Renal cortex interstitium (tissue), 15 donors: ENCODE results near the gene HNRNPA1. TPM values are rescaled to one million over a fixed set of nuclear protein-coding genes. Genes with fewer than 3 reads are reported as not detected.
"Not testable (repeated sequence)": the region's sequence is repeated elsewhere in the genome, so short reads cannot be mapped to it uniquely, and the experiment has no call there.

Source experiments
- DNase-seq, 11 donors: peaks; one replicate each; pipeline ENCODE4 v3.0.0-alpha.2; 2013; ENCODE audit warnings: low read depth in 9 of 11, low spot score in 4 of 11; ENCODE audit errors: extremely low read depth in 1 of 11
- long read RNA-seq, 16 experiments: transcript quantifications; one replicate each; lab custom pipeline, GENCODE V29; 2026
- polyA plus RNA-seq, 3 donors: library from polyadenylated mRNA; unstranded; fragments of 120-200 nt; gene quantifications; one replicate each; pipeline ENCODE4 v1.2.1, GENCODE V29; 2013; ENCODE audit not compliant: insufficient read length in 3 of 3

HNRNPA1 gene
- polyA plus RNA-seq: 1,000 to 10,000 TPM; 3,334 to 4,179 (median 3,887) TPM
- long read RNA-seq, donor 1, full-length matches to known transcripts: 706 of 1,421 reads
- long read RNA-seq, donor 1, partial matches to known transcripts: 603 of 1,421 reads
- long read RNA-seq, donor 1, other reads (novel, unspliced or antisense): 112 of 1,421 reads
- long read RNA-seq, donor 2, full-length matches to known transcripts: 536 of 1,089 reads
- long read RNA-seq, donor 2, partial matches to known transcripts: 502 of 1,089 reads
- long read RNA-seq, donor 2, other reads (novel, unspliced or antisense): 51 of 1,089 reads
- long read RNA-seq, donor 3, full-length matches to known transcripts: 1,067 of 1,731 reads
- long read RNA-seq, donor 3, partial matches to known transcripts: 537 of 1,731 reads
- long read RNA-seq, donor 3, other reads (novel, unspliced or antisense): 127 of 1,731 reads
- long read RNA-seq, donor 4, full-length matches to known transcripts: 840 of 1,222 reads
- long read RNA-seq, donor 4, partial matches to known transcripts: 325 of 1,222 reads
- long read RNA-seq, donor 4, other reads (novel, unspliced or antisense): 57 of 1,222 reads
- long read RNA-seq, donor 5: 0 reads
- long read RNA-seq, donor 6, full-length matches to known transcripts: 786 of 1,473 reads
- long read RNA-seq, donor 6, partial matches to known transcripts: 574 of 1,473 reads
- long read RNA-seq, donor 6, other reads (novel, unspliced or antisense): 113 of 1,473 reads
- long read RNA-seq, donor 7, full-length matches to known transcripts: 954 of 1,788 reads
- long read RNA-seq, donor 7, partial matches to known transcripts: 747 of 1,788 reads
- long read RNA-seq, donor 7, other reads (novel, unspliced or antisense): 87 of 1,788 reads
- long read RNA-seq, donor 8, full-length matches to known transcripts: 1,270 of 3,346 reads
- long read RNA-seq, donor 8, partial matches to known transcripts: 1,920 of 3,346 reads
- long read RNA-seq, donor 8, other reads (novel, unspliced or antisense): 156 of 3,346 reads
- long read RNA-seq, donor 9, full-length matches to known transcripts: 730 of 1,112 reads
- long read RNA-seq, donor 9, partial matches to known transcripts: 304 of 1,112 reads
- long read RNA-seq, donor 9, other reads (novel, unspliced or antisense): 78 of 1,112 reads
- long read RNA-seq, donor 10, full-length matches to known transcripts: 741 of 1,329 reads
- long read RNA-seq, donor 10, partial matches to known transcripts: 501 of 1,329 reads
- long read RNA-seq, donor 10, other reads (novel, unspliced or antisense): 87 of 1,329 reads
- long read RNA-seq, donor 11, full-length matches to known transcripts: 731 of 1,199 reads
- long read RNA-seq, donor 11, partial matches to known transcripts: 382 of 1,199 reads
- long read RNA-seq, donor 11, other reads (novel, unspliced or antisense): 86 of 1,199 reads
- long read RNA-seq, donor 12, full-length matches to known transcripts: 289 of 533 reads
- long read RNA-seq, donor 12, partial matches to known transcripts: 223 of 533 reads
- long read RNA-seq, donor 12, other reads (novel, unspliced or antisense): 21 of 533 reads
- long read RNA-seq, donor 13: 0 reads
- long read RNA-seq, donor 14, full-length matches to known transcripts: 669 of 1,122 reads
- long read RNA-seq, donor 14, partial matches to known transcripts: 395 of 1,122 reads
- long read RNA-seq, donor 14, other reads (novel, unspliced or antisense): 58 of 1,122 reads
- long read RNA-seq, donor 15, full-length matches to known transcripts: 469 of 771 reads
- long read RNA-seq, donor 15, partial matches to known transcripts: 266 of 771 reads
- long read RNA-seq, donor 15, other reads (novel, unspliced or antisense): 36 of 771 reads
- long read RNA-seq, donor 16, full-length matches to known transcripts: 2,153 of 3,375 reads
- long read RNA-seq, donor 16, partial matches to known transcripts: 1,001 of 3,375 reads
- long read RNA-seq, donor 16, other reads (novel, unspliced or antisense): 221 of 3,375 reads

GRCh38 chr12:54280468-54281260, at the start of gene HNRNPA1:
Gene HNRNPA1, plus strand, starts transcription at chr12:54280726. Its CDS starts 82 bp downstream, at chr12:54280808.
- DNase-seq: peak; percentile 92 to 100 (median 98)

- not testable (repeated sequence) for DNase-seq
These were observed 49.3 kb upstream of the HNRNPA1 start for GRCh38 chr12:54231269-54231668.

- no peak for DNase-seq
These were observed 47.7 kb upstream of the HNRNPA1 start for GRCh38 chr12:54232790-54233189.

GRCh38 chr12:54238531-54238930, 42.0 kb upstream of the HNRNPA1 start:
- DNase-seq: no peak

DNA sequence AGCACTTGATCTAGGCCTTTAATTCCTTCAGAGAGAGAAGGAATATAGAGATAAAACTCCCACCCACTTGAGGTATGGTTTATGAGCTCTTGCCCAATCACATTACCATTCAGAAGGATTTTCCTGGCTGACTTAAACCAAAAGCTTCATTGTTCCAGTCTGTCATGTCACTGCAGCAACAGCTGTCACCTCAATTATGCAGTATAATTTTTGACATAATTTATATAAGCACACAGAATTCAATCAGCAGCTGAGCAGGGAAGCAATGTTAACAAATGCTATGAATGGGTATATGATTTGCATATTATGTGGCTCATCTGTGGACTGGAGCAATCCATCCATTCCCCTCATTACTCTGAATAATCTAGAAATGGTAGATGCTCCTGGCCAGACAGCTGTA, 40.9 kb upstream of the HNRNPA1 start:
- no peak for DNase-seq

GRCh38 chr12:54240129-54240528, 40.4 kb upstream of the HNRNPA1 start:
- DNase-seq: no peak

DNA sequence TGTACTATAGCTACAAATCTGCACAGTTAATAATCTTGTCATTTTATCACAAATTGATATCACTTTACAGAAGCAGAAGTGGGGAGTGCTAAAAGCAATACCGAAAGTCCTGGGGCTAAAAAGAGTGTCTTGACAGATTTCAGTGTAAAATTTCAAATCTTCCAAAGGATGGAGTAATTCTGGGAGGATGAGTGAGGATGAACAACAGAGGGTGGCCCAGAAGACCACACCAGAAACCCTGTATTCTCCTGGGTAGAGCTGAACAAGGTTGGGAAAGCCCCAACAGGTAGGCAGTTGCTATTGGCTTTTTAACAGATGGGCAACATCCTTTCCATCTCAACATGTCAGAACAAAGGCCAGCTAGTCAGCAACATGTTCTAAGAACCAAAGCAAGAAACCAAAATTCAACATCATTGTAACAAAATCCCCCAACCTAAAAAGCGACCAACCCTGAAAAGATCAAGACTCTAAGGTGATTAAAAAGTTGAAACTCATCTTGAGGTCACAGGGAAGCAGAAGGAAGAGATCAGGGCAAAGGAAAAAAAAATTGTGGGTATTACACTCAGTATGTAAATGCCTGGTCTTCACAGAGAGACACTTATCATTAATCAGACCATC, 39.4 kb upstream of the HNRNPA1 start:
- no peak for DNase-seq

- DNase-seq: no peak
These were observed 34.4 kb upstream of the HNRNPA1 start for GRCh38 chr12:54246011-54246641.

- DNase-seq: no peak
These were observed 31.0 kb upstream of the HNRNPA1 start for GRCh38 chr12:54249489-54249888.

DNA sequence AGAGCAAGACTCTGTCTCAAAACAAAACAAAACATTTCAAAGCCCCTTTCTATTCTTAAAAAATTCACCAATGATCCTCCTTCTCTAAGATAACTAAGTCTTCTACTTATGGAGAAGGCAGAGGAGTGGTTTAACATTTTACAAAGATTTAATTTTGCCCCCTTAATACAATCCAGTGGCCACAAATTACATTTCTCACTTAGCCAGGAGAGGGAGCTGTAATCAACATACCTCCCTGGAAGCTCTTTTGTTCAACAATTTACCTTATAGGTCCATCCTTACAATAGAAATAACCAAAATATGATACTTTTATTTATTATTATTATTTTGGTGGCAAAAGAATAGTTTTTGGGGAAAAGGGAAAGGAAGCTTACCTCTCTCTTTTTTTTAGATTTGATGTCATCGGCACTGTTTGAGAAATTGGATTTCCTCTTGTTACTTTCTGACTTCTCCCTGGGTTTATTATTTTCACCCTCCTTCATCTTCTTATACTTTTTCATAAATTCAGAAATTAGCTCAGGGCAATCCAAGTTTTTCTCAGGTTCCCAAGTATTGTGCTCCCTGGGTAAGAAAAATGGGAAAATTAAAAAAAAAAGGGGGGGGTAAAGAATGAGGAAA, 28.8 kb upstream of the HNRNPA1 start:
- DNase-seq: peak in 1 of 11 donors; percentile 43

DNA sequence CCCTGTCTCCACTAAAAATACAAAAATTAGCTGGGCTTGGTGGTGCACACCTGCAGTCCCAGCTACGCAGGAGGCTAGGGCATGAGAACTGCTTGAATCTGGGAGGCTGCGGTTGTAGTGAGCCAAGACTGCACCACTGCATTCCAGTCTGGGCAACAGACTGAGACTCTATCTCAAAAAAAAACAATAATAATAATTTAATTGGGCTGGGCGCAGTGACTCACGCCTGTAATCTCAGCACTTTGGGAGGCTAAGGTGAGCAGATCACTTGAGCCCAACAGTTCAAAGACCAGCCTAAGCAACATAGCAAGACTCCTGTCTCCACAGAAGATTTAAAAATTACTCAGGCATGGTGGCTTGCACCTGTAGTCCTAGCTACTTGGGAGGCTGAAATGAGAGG, 27.3 kb upstream of the HNRNPA1 start:
- no peak for DNase-seq

DNA sequence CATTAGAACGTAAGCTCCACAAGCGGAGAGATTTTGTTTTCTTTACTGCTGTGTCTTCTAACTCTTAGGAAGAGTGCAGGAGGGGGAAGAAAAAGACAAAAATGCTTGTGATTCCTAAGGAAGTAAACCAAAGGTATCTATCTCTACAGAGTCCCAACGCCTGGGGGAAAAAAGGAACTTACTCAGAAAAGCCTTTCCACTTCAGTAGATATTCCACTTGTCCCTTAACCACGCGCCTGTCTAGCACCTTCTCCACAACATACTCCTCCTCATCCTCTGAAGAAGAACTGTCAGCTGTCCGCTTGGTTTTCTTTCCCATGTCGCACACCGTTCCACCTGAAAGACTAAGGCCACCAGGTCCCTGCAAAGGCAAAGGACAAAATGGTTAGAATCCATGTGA, 23.2 kb upstream of the HNRNPA1 start:
- DNase-seq: no peak

- no peak for DNase-seq
These were observed 22.3 kb upstream of the HNRNPA1 start for GRCh38 chr12:54258201-54258681.

DNA sequence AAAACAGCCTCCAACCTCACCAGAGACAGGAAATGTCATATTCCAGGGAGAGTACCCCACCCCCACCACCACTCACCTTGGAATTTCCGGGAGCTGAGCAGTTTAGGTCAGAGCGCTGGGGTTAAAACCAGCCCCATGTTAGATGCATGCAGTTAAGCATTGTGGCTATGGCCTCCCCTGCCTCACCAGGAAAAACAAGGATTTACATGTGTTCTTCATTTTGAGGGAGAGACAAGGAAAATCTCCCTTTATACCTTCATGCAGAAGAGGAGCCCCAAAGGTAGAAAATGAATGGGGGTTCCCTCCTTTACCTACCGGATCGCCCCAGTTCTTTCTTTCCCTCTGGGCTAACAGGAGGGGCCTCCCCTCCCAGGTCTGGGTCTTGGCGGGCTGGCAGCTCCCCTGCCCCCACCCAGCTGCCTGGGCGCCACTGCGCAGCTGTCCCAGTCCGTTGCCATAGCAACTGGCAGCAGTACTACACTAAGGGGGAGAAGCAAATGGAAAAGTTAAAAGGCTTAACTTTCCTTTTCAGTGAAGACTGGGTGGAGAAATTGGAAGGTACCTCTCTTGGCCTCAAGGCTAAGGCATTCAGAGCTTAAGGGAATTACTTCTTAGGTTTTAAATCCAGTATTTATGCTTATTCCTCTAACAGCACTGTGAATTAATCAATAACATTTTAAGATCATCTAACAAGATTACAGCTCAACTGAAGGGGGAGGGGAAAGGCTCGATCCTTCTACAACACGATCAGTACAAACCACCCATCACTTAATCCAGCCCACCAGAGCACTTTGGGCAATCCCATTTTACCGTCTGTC, 21.1 kb upstream of the HNRNPA1 start:
- peak; percentile 78 to 90 (median 83) for DNase-seq
